AML-193 (cell line): ENCODE data around the gene DHRSX.
"Not testable (repeated sequence)": the region's sequence is repeated elsewhere in the genome, so short reads cannot be mapped to it uniquely, and the experiment has no call there.

ENCODE experiments used
- DNase-seq, 2 experiments: peaks; one replicate each; lab custom pipeline; 2025; lab: John Stamatoyannopoulos, UW

The DHRSX gene

DNA sequence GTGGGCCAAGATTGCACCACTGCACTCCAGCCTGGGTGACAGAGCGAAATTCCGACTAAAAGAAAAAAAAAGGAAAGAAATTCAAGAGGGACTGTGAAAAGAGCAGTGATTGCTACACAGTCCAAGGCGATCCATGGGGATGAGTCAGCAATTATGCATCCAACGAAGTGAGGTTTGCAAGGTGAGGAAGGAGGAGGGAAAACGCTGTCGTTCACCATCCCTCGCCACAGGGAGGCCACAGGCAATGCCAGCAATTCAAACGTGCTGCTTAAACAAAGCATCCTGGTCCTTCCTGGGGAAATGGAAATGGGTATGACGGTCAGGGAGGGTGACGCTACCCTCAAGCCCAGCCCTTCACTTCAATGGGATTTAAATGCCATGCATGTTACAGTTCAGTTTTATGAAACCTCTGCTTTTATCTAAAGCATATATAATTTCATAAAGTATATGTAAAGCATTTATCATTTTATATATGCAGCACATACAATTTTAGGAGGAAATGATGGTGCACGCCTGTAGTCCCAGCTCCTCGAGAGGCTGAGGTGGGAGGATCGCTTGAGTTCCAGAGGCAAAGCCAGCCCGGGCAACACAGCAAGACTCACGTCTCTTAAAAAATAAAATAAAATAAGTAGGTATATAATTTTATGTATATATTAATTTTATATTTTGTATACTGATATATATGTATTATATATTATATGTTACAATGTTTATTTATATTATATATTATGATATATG lies 108.7 kb downstream of the DHRSX start:
- no peak for DNase-seq

DNA sequence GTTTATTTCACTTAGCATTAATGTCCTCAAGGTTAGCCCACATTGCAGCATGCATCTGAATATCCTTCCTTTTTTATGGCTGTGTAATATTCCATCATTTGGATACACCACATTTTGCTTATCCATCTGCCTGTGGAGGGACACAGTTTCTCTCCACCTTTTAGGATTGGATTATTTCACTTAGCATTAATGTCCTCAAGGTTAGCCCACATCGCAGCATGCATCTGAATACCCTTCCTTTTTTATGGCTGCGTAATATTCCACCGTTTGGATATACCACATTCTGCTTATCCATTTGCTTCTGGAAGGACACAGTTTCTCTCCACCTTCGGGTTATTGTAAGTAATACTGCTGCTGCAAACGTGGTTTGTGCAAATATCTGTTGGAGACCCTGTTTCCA lies 110.0 kb downstream of the DHRSX start:
- no peak for DNase-seq

GRCh38 chrX:2389731-2390130 lies 111.0 kb downstream of the DHRSX start:
- DNase-seq, result not testable (repeated sequence)

GRCh38 chrX:2389324-2389723 lies 111.5 kb downstream of the DHRSX start:
- no peak for DNase-seq

- DNase-seq, result no peak
These were observed 112.1 kb downstream of the DHRSX start for GRCh38 chrX:2388669-2389068.

- no peak for DNase-seq
These were observed 113.0 kb downstream of the DHRSX start for GRCh38 chrX:2387614-2388239.

- DNase-seq, result no peak
These were observed 115.6 kb downstream of the DHRSX start for GRCh38 chrX:2385224-2385623.

- DNase-seq, result no peak
These were observed 116.3 kb downstream of the DHRSX start for GRCh38 chrX:2384486-2384885.

DNA sequence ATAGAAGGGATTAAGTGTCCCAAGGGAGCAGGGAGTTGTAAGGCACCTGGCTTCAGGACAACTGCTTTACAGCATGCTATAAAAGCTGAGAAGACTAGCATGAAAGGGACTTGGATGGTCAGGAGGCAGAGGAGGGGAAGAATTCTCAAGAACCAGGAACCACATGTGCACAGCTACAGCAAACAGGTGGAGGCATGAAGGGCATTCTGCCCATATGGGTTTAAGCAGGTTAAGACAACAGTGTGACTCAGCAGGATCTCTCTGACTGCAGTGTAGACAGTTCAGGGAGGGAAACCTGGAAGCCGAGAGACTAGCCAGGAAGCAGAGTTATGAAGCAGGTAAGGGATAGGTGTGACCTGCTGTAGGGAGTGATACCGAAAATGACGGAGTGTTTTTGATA lies 117.0 kb downstream of the DHRSX start:
- DNase-seq, result no peak

- no peak for DNase-seq
These were observed 117.6 kb downstream of the DHRSX start for GRCh38 chrX:2383144-2383543.

- not testable (repeated sequence) for DNase-seq
These were observed 118.2 kb downstream of the DHRSX start for GRCh38 chrX:2382433-2383048.

GRCh38 chrX:2376166-2376565 lies 124.6 kb downstream of the DHRSX start:
- no peak for DNase-seq

DNA sequence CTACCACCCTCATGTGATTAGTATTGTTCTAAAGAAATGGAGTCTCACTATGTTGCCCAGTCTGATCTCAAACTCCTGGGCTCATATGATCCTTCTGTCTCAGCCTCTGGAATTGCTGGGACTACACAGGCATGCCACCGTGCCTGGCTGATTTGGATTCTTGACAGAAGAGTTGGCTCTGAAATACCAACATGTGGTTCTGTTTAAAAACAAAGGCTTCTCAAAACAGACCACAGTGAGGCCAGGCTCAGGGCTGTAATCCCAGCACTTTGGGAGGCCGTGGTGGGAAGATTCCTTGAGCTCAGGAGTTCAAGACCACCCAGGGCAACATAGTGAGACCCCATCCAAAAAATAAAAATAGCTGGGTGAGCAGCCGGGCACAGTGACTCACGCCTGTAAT lies 126.7 kb downstream of the DHRSX start:
- DNase-seq, result no peak

DNA sequence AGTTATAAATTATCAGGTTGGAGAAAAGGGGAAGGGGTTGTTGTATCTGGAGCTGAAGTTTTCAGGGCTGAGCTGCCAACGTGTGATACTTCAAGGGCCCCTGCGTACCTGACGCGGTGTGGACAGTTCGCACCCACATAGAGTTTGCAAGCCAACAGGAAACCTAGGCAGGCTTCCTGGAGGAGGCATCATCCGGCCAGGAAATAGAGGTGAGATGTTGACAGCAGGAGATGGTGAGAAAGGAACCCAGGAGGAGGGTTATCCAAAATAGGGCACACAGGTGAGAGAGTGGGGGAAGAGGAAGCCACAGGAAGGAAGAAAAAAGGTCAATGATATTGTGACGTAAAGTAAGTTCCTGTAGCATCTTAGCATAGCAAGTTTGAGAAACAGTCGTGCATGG lies 127.2 kb downstream of the DHRSX start:
- no peak for DNase-seq

GRCh38 chrX:2371026-2371711 lies 129.6 kb downstream of the DHRSX start:
- DNase-seq, result no peak

- no peak for DNase-seq
These were observed 130.3 kb downstream of the DHRSX start for GRCh38 chrX:2370456-2370855.

DNA sequence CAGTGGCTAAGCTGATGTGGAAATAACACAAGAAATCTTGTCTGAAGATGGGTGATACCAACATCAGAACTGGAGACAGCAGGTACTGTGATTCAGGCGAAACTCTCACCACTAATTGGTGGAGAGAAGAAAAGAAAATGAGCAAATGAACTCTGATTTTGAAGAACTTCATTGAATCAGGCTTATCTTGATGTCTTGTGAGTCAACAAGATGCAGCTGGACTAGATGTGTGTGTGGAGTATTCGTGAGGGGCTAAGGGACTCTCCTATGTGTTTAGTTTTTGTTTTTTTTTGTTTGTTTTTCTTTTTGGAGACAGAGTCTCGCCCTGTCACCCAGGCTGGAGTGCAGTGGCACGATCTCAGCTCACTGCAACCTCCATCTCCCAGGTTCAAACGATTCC lies 131.6 kb downstream of the DHRSX start:
- no peak for DNase-seq

GRCh38 chrX:2360731-2361130 lies 140.0 kb downstream of the DHRSX start:
- no peak for DNase-seq

GRCh38 chrX:2359522-2359921 lies 141.3 kb downstream of the DHRSX start:
- not testable (repeated sequence) for DNase-seq

DNA sequence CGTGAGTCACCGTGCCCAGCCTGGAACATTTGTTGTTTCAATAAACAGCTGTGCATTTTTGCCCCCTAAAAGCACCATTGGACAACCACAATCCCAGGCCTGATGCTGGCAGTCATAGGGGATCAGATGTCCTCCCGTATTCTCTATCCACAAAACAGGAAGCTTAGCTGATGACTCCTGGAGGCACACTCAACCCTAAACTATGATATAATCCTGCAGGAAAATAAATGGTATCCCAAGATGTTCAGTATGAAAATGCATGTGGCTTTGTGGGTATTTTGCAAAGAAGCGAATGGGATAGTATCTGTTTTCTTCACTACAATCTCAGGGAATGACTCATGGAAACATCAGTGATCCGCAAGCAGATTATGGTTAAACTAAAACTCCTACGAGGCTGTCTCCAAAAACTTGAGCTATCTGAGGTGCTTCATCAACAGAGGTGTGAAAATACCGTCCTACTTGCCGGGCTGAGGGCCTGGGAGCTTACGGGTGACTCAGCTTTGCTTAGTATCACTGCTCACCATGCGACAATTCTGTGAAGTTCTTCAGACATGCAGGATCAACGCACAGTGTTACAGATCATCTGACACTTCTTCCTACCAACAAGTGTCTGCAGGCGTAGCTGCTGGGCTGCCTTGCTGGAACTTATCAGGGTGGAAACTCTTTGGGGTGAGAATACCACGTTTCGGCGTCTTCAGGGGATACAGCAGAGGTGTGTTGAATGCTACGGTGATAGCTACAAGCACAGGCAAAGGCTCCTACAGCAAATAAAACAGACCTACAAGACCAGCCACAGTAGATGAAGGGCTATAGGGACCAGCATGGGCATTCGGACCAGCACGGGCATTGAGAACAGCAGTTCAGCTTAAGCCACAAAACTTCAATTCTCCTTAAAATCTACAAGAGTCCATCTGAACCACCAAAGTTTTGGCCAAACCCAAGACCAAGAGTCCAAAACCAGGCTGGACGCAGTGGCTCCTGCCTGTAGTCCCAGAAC lies 148.5 kb downstream of the DHRSX start:
- DNase-seq, result no peak

DNA sequence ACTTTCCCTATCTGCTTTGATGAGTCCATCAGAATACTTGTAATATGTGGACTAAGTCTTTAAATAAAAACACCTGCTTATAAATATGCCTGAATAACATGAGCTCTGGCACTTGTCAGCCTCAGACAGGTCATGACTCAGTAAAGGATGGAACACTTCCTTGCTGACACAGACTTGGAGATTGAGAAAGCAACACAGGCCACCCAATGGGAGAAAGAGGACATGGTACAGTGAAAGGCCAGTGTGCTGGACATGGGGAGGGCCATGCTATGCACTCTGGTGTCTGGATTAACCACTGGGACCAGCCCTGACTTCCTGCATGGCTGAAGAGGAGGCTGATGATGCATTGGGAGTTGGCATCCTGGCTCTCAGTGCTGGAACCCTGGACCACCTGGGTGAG lies 149.5 kb downstream of the DHRSX start:
- DNase-seq, result no peak

DNA sequence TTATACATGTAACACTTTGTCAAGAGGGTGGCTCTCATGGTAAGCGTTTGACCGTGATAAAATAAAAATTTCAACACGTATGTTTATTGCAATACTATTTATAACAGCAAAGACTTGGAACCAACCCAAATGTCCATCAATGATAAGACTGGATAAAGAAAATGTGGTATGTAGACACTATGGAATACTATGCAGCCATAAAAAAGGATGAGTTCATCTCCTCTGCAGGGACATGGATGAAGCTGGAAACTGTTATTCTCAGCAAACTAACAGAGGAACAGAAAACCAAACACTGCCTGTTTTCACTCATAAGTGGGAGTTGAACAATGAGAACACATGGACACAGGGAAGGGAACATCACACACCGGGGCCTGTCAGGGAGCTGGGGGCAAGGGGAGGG lies 150.1 kb downstream of the DHRSX start:
- not testable (repeated sequence) for DNase-seq
